A172 (cell line): ENCODE results near the gene PAK1. TPM values are rescaled to one million over a fixed set of nuclear protein-coding genes. Genes with fewer than 3 reads are reported as not detected.

Experiments used
- DNase-seq: peaks from one replicate; pipeline ENCODE4 v3.0.0-alpha.2; 2015; ENCODE audit warnings: low spot score
- total RNA-seq: library from RNA; depleted of rRNA; stranded (reverse); fragments of >200 nt; shearing (Covaris generic); gene quantifications from 2 replicates; pipeline ENCODE4 v1.2.3, GENCODE V29; 2014

The PAK1 gene
- total RNA-seq, 1 experiment from 2014 or later = 60.4 TPM

DNA sequence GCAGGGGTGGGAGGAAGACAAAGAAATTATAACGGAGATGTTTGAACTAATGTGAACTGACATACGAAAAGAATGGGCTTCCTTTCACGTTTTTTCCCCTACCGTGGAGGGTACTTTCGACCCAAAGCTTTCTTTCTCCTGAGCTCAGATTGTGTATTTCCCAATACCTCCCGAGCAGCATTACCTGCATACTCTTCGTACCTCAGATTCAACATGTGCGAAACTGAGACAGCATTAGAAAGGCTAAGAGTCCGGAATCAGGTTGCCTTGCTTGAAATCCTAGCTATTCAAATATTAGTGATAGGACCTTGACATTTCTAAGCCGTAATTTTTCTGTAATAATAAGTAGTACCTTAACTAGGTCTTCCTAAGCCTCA lies 778 bp upstream of the PAK1 start:
- DNase-seq = no peak

- DNase-seq = no peak
These were observed 698 bp downstream of the PAK1 start for GRCh38 chr11:77472991-77473800.

GRCh38 chr11:77471558-77472193 lies 2.2 kb downstream of the PAK1 start:
- no peak for DNase-seq

GRCh38 chr11:77470971-77471370 lies 2.9 kb downstream of the PAK1 start:
- no peak for DNase-seq

GRCh38 chr11:77470504-77470903 lies 3.4 kb downstream of the PAK1 start:
- DNase-seq = no peak

DNA sequence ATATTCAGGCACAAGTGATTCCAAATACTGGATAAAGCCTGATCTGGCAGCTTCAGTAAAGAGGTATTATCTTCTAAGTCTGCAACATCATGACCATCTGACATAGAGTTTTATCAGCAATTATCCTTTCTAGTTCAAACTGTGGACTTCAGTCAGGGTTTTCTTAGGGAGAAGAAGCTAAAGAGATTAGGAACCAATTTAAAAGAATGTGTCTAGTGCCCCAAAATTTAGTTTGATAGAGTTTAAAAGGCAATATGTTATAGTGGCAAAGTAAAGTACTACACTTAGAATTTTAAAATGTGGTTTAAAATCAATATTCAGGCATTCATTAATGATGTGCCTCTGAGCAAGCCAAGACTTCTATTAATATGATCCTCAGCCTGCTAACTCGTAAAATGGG lies 5.4 kb downstream of the PAK1 start:
- DNase-seq = no peak

GRCh38 chr11:77467993-77468392 lies 5.9 kb downstream of the PAK1 start:
- DNase-seq = no peak

- no peak for DNase-seq
These were observed 6.7 kb downstream of the PAK1 start for GRCh38 chr11:77467233-77467632.

- no peak for DNase-seq
These were observed 16.6 kb downstream of the PAK1 start for GRCh38 chr11:77457340-77457739.

DNA sequence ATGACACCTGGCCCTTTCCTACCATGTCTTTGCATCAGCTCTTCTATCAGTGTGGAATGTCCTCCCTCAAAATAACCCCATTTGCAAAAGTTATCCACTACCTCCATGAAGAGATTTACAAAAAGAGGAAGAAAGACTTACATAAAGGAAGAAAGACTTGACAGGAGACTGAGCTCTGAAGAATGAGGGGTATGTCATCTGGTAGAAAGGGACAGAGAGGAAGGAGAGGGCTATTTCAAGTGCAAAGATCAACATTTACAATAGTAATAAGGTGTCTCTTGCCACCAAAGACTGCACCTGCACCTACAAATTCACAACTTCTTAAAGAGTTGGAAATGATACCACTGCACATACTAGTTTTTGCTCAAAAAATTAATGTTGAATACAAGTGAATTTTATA lies 18.2 kb downstream of the PAK1 start:
- no peak for DNase-seq

DNA sequence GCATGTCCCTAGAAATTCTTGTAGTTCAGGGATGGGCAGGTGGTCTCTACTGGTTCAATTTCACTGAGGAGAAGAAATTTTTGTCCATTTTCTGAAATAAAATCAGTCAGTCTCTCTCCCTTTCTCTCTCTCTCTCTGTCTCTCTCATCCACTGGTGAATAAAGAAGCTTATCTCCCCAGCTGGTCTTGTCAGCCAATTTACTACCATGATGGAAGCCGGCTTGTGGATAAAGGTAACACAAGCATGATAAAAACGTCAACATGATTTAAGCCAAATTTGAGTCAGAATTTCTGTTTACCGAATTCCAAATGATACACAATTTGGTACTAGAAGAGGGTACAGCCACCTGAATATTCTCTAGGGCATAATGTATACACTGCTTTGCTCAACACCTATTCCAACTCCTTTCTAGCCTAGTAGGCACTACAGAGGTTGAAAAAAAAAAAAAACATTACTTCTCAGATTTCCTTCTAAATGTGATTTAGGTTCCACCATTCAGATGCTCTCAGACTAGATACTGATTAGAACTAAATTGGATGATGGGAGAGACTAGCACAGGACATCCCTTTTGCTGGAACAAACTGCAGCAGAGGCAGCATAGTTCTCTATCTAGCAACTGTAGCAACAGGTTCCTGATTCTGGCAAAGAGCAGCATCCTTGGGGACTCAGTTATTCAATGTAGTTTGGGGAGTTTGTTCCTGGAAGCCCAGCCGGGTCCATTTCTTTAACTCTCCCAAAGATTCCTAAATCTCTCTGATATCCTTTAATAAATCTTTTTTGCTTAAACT lies 18.8 kb downstream of the PAK1 start:
- no peak for DNase-seq

DNA sequence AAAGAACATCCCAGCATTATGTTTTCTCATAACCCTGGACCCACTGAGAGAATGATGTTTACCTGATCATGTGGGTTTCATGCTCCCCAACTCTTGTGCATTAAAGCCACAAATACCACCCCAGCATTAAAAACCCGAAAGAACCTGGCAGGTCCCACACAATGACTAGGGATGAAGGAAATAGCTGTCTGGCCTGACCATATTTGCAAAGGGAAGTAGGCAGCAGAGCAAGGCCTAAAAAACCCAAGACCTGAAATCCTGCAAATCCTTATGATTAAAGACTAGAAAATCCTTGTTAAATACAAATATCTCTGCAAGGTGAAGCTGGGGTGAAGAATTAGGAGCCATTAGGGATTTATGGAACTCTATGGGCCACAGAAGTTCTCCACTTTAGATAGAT lies 23.7 kb downstream of the PAK1 start:
- DNase-seq = no peak

GRCh38 chr11:77449784-77450183 lies 24.1 kb downstream of the PAK1 start:
- no peak for DNase-seq

DNA sequence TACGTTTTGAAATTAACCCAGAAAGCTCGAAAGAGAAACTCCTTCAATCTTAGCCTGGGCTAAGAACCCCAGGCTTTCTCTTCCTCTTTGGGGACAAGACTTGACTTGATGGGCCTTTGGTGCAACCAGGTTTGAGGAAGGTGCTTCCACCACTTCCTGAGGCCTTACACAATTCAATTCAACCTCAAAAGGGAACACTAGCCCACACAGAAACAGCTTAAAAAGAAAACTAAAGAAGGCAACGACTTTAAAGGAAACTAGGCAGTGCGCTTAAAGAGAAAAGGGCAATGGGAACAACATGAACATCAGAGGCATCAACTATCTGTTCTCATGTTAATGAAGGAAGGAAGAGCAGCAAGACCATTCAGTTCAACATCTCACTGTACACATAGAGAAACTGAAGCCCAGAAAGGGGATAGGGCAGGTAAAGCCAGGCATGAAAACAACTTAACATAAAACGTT lies 24.8 kb downstream of the PAK1 start:
- no peak for DNase-seq

GRCh38 chr11:77448269-77448668 lies 25.6 kb downstream of the PAK1 start:
- no peak for DNase-seq

GRCh38 chr11:77446911-77447629 lies 26.8 kb downstream of the PAK1 start:
- peak; percentile 53 for DNase-seq

DNA sequence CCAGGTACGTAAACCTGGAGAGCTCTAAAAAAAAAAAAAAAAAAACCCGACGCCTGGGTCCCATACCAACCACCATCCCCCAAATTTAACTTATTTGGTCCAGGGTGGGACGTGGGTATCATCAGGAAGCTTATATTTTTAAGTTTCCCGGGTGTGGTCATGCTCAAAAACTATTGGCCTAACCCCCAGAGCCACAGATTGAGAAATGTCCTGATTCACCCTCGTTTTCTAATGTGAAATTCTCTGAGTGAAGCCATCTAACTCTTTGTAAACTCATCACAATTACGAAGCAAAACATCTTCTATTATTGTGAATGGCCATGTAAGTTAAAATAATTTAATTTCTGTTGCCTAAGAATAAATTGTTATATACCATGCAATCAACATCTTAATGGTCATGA lies 29.6 kb downstream of the PAK1 start:
- DNase-seq = no peak

DNA sequence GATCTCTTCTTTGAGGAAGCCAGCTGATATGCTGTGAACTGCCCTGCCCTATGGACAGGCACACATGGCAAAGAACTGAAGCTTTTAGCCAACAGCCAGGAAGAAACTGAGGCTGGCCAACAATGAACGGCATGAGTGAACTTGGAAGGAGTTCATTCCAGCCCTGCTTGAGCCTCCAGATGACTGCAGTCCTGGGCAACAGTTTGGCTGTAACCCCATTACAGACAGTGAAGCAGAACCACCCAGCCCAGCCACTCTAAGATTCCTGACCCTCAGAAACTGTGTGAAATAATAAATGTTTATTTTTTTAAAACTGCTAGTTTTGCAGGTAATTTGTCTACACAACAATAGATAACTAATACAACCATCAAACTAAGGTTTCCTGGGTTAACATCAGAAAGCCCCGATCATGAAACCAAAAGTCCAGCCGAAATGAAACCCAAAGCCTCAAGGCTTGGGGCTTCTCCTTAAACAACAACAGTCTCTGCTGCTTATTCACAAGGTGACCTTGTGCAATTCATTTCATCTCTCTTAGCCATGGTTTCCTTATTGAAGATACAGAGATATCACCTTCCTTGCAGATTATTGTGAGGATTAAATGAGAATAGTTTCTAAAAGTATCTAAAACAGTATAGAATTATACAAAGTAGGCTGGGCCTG lies 31.4 kb downstream of the PAK1 start:
- DNase-seq = no peak

DNA sequence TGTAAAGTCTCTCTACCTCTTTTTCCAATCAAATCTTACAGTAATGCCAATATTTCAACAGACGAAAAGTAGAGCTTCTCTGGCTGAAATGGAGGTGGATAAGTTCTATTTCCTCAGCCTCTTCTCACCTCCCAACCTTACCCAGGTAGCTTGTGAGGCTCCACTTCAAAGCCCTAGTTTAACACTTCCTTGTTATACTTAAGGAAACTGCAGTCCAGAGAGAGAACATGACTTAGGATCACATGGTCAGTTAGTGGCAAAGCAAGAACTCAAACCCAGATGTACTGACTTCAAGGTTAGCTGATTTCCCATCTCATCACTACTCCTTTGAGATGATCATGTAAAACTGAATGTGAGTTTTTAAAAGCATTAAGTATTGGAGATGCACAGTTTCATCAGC lies 32.5 kb downstream of the PAK1 start:
- no peak for DNase-seq

DNA sequence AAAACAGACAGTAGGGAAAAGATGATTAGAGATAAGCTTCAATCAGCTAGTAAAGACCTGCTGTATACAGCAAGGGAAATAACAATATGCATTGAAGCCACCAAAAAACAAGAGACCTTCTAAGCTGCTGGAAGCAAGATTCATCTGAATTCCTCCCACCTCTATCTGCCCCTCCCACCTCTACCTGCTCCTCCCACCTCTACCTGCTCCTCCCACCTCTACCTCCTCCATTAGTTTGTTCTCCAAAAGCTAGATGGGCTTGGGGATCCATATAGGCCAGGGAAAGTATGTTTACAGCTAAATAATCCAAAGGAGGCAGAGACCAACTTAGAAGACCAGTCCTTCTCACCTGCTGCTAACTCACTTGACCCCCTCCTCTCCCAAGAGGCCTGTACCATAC lies 33.2 kb downstream of the PAK1 start:
- no peak for DNase-seq

DNA sequence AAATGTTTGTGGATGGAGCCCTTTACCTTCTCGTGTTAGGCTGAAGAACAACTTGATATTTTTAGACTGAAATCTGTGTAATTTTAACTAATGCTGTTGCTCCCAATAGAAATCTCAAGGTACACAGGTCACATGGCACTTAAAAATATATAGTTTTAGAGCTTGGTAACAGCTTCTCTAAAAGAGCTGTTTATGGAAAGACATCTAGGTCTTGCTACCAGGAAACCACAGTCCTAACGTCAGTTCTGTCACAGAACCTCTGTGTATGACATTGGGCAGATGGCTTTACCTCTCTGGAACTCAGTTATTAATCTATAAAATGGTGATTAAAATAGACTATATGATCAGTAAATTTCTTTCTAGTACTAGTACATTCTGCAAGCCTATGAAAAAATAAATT lies 35.4 kb downstream of the PAK1 start:
- no peak for DNase-seq

- no peak for DNase-seq
These were observed 36.9 kb downstream of the PAK1 start for GRCh38 chr11:77436969-77437368.
